HG02798 (cell line): ENCODE measurements around the gene ASS1.

Experiments used
- ATAC-seq: cut with Tn5 transposase; IDR thresholded peaks from one replicate; pipeline ENCODE4 v1.9.1; 2021; ENCODE audit warnings: mild to moderate bottlenecking; ENCODE audit not compliant: unreplicated experiment, poor library complexity

The ASS1 gene

DNA sequence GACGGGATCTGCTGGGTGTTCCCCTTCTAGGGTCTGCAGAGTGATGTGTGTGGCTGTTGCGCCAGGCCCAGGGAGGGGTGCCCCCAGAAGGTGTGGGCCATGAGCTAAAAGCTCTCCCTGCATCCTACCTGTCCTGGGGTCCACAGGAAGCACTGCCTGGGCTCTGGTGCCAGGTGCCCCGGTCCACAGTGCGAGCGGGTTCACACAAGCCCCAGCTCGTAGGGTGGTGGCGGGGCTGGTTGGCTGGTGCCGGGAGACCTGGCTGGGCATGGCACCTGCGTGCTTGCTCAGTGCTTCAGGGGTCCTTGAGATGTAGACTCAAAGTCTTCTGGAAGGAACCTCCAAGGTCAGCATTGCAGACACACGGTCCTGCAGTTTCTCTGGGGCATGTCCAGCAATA lies 25.5 kb downstream of the ASS1 start:
- ATAC-seq = no peak

DNA sequence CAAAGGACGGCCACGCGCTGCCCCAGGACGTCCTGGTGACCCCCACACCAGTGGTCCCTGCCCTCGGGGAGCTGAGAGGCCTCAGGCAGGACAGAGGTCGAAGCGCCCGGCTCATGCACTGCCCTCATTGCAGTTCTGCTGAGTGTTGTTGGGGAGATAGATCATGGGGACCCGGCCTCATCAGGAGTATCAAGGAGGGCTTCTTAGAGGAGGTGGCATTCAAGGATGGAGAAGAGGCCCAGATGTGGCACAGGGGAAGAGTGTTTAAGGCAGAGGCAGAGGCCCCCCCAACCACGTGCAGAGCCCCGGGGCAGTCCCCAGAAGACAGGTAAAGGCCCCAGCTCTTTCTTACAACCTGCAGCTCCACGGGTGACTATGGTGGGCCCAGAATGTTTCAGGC lies 26.2 kb downstream of the ASS1 start:
- ATAC-seq = no peak

DNA sequence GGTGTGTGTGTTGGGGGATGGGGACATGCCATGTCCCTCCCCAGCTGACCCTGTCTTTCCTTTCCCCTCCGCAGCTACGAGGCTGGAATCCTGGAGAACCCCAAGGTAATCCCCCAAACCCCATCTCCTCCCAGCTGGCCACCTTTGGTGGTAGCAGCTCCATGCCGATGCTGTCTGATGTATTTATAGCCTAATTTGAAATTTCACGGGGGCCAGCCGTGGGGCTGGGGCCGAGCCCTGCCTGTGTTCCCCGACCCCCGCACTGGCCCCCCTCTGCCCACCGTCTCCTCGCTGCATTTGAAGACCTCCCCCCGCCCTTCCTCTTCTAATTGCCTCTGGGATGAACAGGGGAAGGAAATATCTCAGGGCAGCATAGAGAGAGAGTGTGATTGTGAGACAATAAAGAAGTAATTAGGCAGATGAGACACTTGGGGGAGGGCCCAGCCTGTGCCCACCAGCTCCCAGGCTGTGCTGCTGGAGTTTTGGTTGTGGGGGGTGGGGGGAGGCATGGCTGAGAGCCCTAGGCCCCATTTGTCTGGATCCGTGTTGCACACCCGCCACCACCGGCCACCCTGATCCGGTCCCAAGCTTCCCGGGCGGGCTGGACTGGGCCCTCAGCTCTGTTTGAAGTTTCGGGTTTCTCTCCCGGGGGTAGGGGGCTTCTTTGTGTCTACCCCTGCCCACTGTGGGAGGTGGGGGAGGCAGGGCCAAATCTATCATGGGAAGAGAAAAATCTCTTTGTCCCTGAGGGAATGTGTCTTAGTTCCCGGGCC lies 26.8 kb downstream of the ASS1 start:
- no peak for ATAC-seq

DNA sequence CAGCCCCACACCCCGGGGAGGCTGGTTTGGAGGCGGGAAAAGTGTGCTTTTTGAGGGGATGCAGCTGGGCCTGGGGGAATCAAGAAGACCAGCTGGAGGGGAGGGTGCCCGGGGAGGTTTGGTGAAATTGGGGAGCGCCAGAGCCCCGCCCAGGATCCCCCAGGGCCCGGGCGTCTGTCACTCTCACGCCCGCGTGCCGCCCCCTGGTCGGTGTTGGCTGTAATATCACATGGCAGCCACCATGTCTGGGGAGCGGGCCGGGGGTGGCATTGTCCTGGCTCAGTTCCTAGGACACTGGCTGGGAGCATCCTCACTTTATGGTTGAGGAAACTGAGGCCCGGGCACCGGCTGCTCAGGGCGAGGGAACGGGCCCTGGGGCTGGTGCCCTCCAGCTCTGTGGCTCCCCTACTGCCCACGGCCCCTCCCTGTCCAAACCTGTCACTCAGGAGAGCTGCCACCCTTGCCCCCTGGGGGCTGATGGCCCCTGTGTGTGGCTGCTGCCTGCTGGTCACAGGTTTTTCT lies 27.5 kb downstream of the ASS1 start:
- no peak for ATAC-seq

DNA sequence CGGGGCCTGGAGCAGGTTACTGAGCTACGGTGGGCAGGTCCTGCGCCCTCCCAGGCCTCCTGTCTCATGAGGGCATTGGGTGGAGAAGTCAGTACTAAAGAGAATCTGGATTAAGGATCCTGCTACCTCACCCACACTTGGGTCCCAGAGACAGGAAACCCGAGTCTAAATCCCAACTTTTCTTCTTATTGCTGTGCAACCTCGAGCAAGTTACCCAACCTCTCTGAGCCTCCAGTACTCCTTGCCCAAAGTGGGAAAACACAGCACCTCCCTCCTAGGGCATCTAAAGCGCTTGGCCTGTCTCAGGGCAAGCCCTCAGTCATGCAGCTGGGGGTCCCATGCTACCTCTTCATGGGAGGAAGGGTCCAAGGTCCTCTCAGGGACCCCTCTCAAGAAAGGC lies 28.2 kb downstream of the ASS1 start:
- ATAC-seq = no peak

DNA sequence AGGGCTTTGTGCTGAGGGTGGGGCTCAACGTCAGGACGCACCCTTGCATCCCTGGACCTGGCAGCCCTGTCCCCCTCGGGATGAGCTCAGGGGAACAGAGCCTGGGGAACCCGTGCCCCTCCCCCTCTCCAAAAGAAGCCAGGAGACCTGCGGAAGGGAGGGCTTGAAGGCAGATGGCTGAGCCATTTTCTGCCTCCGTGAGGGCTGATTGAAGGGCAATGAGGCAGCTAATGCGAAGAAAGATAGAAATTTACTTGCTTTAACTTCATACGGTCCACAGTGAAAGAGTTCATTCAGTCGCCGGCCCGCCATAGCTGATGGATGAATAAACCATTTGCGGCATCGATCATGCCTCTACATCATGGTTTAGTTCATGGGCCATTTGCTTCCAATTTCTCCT lies 28.8 kb downstream of the ASS1 start:
- no peak for ATAC-seq

DNA sequence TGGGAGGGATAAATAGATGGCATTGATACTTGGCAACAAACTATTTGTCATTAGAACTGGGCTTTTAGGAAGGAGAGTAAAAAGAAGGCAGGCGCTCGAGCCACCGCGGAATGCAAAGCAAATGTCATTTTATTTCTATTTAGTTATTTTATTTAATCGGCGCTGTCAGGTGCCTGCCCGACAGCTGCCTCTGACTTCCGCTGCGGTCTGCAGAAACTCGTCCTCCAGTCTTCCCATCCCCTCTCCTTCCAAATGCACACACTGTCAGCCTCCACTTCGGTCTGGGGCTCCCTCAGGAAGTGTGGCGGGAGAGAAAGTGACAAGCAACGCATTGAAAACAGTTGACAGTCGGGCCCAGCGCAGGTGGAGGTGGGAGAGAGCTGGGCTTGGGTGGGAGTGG lies 29.3 kb downstream of the ASS1 start:
- ATAC-seq = no peak

DNA sequence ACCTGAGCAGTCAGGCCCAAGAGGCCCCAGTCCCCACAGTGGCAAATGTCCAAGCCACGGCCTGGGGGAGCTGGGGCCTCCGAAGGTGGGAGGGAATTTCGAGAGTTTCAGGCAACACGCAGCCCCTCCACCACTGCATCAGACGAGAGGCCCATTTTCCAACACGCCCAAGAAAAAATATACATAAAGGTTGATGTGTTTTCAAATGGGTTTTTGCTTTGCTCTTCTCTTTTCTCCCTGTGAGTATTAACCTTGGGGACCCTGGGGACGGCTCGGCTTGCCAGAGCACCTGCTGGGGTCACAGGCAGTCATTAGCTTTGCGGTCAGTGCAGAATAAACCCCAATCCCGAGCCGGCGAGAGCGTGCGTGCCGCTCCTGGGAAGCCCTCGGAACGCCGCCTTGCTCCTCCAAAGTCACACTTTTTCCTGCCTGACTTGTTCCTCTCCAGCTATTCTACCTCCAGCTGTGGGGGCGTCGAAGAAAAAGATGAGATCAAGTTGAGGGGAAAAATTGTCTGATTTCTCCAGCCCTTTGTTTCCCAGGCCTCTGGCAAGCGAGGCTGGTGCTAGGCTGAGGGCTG lies 31.5 kb downstream of the ASS1 start:
- no peak for ATAC-seq

DNA sequence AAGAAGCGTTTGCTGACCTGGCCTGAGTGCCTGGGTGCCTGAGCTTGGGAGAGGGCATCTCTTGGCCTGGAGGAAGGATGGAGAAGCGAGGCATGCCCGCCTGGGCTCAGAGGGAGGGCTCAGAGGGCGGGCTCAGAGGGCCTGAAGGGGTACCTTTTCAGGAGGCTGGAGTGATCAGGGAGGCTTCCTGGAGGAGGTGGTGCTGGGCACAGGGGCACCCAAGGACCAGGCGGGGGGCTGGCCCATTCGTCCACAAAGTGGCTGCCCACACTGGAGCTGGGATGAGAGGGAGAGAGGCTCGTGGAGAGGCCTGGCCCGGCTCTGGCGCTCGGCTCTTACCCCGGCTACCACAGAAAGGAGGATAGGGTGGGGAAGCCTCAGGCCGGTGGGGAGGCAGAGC lies 32.8 kb downstream of the ASS1 start:
- ATAC-seq = no peak

DNA sequence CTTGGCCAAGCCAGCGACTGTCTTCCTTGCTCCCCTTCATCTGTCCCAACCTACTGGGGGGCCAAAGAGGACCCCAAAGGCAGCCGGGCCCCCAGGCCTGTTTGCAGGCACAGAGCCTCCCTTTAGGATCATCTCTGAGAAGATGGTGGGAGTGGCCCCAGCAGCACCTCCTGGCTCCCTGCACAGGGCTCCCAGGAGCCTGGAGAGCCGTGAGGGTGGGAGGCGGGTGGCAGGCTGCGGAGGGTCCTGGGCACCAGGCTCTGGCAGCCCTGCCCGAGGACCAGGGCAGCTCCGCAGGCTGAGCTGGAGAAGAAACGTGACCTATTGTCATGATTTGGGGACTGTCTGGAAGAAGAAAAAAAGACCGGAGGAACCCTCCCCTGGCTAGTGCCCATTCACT lies 33.4 kb downstream of the ASS1 start:
- ATAC-seq = no peak

DNA sequence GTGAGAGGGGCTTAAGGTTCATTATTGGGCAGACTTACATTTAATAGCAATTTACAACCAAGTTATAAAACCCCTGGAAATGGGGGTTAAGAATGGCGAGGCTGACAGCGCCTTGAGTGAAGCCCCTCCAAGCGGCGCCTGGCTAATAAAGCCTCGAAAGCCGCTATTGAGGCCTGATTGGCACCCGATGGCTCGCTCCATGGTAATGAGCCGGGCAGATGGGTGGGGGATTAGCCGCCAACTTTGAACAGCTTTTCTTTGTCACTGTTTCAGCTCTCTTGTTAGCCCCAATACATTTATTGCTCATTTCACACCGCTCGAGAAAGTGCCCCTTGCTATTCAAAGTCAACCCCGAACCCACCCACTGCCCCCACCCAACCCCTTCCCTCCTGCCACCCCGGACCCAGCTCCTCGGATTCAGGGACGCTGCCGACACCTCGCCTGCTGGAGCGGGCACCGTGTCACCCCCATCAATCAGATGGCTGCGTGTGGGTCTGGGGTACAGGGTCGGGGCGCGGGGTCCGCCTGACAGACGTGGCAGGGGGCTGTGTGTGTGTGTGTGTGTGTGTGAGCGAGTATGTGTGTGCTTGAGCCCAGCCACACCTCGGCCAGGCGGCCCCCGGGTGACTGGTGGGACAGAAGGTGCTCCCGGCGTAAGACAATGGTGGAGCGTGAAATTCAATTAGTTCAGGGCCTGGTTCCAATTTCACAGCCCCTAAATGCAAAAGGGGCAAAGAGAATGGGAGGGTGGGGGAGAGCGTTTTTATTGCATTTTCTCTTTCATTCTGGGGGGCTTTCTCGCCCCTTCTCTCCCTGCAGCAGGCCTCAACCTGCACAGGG lies 34.2 kb downstream of the ASS1 start:
- no peak for ATAC-seq

DNA sequence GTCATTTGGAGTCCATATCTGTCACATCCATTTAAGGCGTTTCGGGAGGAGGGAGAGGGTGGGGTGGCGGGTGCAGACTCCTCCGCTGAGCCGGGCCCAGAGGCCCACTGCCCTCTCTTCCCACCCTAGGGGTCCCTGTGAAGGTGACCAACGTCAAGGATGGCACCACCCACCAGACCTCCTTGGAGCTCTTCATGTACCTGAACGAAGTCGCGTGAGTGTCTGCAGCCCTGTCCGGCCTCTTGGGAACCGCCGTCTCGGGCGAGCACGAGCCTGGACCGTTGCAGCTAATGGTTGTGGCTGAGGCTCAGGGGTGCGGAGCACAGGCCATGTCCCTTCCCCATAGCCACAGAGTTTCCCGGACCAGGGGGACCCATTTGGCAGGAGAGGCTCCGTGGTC lies 34.8 kb downstream of the ASS1 start:
- no peak for ATAC-seq

DNA sequence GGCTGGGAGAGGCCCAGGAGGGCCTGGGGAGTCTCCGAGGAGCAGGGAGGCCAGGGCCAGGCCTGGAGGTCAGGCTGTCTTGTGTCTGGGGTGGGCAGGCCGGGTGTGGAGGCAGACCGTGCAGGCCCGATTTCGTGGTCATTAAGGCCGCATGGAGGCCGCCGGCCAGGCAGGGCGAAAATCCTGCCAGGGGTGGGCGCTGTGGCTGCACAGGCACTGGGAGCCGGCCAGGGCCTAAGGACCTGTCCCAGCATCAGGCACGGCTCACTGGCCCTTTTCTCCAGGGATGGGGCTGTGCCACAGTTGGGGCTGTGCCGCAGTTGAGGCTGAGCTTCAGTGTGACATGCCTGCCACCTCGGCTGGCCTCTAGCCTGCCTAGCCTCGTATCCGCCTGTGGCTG lies 35.9 kb downstream of the ASS1 start:
- ATAC-seq = no peak

DNA sequence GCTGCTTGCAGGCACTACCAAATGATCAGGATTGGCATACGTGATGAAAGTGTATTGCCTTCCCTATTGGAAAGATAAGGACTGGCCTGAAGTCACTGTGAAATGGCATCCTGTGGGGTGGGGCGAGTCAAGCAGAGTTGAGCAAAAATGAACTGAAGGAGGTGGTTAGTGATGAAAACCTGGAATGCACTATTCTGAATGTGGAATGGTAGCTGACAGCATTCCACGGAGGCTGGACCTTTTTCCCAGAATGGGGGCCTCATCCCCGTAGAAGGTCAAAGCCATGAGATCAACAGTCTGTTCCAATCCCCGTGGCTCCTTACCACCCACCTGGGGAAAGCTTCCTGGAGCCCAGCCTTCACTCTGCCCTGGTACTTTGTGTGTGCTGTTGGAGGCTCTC lies 37.7 kb downstream of the ASS1 start:
- ATAC-seq = no peak

DNA sequence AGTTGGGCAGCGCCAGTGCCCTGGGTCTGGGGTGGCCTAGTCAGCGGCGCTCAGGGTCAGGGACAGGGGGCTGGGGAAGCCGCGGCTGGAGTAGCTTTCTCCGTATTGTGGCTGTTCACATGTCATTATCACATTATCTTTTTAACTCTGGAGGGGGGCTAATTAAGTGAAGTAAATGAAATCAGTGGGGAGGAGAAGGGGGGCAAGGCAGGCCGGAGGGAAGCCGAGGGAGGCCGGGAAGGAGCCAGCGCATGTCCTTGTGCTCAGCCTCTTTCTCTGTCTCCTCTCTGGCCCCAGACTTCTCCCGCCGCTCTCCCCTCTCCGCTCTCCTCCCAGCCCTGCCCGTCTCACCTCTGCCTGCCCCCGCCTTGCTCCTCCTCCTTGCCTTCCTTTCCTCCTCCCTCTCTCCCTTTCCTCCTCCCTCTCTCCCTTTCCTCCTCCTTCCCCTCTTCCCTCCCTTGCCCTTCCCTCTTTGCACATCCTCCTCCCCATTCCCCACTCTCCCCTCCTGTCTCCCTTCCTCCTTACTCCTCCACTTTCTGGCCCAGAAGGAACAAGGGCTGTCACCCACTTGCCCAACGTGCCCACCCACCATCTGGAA lies 38.7 kb downstream of the ASS1 start:
- ATAC-seq = no peak

DNA sequence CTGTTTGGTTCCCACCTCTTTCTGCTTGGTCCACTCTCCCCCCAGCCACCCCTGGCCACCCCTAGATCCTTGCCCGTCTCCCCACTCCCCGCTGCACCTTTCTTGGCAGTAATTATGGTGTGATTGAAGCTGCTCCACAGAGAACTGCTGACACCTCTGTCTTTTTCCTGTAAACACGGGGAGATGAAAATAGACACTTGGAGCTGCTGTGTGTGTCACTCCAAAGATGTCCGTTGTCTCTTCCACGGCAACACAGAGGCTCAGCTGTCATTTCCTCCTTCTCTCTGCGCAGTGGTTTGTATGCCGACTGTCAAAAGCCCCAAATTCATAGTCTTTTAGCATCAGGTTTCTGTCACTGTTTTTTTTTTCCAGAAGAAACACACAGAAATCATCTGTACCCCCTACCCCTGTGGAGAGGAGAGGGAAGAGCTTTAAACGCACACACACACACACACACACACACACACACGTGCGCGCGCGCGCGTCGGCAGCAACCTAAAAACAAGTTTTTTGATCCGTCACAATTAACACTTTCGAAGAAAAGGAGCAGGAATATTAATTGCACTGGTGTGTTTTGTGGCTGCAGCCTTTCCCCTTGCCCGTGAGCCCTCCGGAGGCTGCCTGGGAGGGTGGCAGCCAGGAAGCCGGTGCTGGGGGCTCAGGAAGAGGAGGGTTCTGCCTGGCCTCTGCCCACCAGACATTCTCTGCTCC lies 39.8 kb downstream of the ASS1 start:
- no peak for ATAC-seq

DNA sequence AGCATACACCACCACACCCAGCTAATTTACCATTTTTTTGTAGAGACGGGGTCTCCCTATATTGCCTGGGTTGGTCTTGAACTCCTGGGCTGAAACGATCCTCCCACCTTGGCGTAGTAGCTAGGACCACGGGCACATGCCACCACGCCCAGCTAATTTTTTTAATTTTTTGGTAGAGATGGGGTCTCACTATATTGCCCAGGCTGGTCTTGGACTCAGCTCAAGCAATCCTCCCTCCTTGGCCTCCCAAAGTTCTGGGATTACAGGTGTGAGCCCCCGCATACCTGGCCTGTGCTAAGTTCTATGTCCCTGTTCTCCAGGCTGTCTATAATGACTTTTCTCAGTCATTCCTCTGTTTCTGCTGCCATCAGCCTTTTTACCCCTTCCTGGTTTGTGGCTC lies 41.3 kb downstream of the ASS1 start:
- ATAC-seq = no peak

DNA sequence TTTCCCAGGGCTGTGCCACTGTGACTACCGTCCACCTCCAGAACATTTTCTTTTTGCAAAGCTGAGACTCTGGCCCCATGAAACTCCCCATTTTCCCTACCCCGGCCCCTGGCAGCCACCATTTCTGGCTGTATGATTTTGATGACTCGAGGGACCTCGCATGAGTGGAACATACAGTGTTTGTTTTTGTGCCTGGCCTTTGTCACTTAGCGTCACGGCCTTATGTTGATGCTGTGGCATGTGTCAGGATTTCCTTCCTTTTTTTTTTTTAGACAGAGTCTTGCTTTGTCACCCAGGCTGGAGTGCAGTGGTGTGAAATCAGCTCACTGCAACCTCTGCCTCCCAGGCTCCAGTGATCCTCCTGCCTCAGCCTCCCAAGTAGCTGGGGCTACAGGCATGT lies 42.7 kb downstream of the ASS1 start:
- no peak for ATAC-seq

DNA sequence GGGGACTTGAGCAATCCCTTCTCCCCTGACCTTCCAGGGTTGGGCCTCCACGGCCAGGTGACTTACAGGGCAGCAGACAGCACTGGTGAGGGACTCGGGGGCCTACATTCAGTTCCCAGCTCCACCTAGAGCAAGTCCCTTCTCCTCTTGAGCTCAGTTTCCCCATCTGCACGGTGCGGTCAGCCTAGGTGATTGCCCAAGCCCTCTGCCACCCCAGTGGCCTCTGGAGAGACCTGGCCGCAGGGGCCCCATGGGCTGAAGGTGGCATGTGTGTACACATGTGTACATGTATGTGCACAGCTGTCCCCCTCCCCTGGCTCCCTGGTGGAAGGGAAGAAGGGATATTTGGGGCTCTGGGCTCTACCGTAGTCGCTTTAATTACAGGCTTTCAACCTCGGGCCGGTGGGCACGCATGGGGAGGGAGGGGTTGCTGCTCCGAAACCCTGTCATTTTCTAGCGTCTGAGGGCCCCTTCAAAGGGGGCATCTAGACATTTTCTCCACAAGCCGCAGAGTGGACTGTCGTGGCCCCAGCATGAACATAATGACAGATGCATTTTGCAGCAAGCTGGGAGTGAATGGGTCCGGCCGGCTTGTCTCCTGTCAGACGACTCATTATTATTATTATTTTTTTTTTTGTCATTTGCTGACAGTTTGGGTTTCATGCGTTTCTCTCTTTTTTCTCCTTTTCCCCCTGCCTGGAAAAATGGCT lies 44.0 kb downstream of the ASS1 start:
- ATAC-seq = no peak

DNA sequence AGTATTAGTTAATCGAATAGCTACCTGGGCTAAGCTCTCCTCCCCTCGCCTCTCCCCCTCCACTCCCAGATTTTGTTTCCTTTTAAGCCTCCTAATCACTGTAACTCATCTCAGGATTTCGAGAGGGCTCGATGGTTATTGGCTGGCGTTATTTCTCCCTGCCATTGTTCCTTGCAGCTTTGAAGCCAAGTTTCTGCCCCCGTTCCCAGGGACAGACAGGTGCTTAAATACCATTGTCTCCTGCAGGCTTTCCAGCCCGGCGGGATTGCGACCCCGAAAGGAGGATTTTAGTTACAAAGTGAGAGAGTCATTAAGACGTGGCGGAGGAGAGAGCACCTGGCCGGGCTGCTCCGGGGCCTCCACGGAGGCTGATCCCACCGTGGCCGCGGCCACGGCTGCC lies 46.2 kb downstream of the ASS1 start:
- ATAC-seq = no peak
